Bronchial epithelial cell (primary cell): ENCODE data around the gene DPF3. TPM values are rescaled to one million over a fixed set of nuclear protein-coding genes. Genes with fewer than 3 reads are reported as not detected.

Experiments
- DNase-seq: peaks from one replicate; pipeline ENCODE4 v3.0.0-alpha.2; 2010; ENCODE audit warnings: low read depth
- FAIRE-seq: peaks from 2 replicates; lab custom pipeline; 2011; peaks lifted over from hg19 to GRCh38; lab: Jason Lieb, UNC
- H3K27me3 ChIP-seq: 2 replicates; pipeline ENCODE4 v1.5.1; 2011; ENCODE audit warnings: low read length; ENCODE audit not compliant: control insufficient read depth, insufficient read depth
- H3K36me3 ChIP-seq: 2 replicates; pipeline ENCODE4 v1.5.1; 2011; ENCODE audit warnings: low read length; ENCODE audit not compliant: control insufficient read depth, insufficient read depth
- H3K4me3 ChIP-seq: 2 replicates; pipeline ENCODE4 v1.5.1; 2011; ENCODE audit warnings: mild to moderate bottlenecking, low read depth, low read length, control low read depth
- total RNA-seq: library from RNA; depleted of rRNA; stranded (reverse); fragments of >200 nt; gene quantifications from 2 replicates; pipeline ENCODE4 v1.2.1, GENCODE V29; 2014
- TF ChIP-seq, protein P1 (sequence below): IDR thresholded peaks from 2 replicates; pipeline ENCODE4 v1.5.1; 2011; ENCODE audit warnings: mild to moderate bottlenecking, moderate library complexity, low read length, control low read depth, inconsistent platforms; ENCODE audit not compliant: insufficient read depth, severe bottlenecking

DPF3 gene
- total RNA-seq, 1 donor from 2014 or later, result not detected

- DNase-seq, result peak; percentile 82
- Histone ChIP-seq H3K4me3 (no peak overlapping the region), H3K27me3 (no peaks in the 10 kb centered on the region), H3K36me3 (no peaks in the 10 kb centered on the region)
- TF ChIP-seq, protein P1, sequence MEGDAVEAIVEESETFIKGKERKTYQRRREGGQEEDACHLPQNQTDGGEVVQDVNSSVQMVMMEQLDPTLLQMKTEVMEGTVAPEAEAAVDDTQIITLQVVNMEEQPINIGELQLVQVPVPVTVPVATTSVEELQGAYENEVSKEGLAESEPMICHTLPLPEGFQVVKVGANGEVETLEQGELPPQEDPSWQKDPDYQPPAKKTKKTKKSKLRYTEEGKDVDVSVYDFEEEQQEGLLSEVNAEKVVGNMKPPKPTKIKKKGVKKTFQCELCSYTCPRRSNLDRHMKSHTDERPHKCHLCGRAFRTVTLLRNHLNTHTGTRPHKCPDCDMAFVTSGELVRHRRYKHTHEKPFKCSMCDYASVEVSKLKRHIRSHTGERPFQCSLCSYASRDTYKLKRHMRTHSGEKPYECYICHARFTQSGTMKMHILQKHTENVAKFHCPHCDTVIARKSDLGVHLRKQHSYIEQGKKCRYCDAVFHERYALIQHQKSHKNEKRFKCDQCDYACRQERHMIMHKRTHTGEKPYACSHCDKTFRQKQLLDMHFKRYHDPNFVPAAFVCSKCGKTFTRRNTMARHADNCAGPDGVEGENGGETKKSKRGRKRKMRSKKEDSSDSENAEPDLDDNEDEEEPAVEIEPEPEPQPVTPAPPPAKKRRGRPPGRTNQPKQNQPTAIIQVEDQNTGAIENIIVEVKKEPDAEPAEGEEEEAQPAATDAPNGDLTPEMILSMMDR, result no peak
- FAIRE-seq, result no peak
Measured at GRCh38 chr14:72909163-72909562, 15.3 kb upstream of the DPF3 start.

- FAIRE-seq, result no peak
- Histone ChIP-seq H3K36me3 (no peaks in the 10 kb centered on the region), H3K27me3 (no peaks in the 10 kb centered on the region), H3K4me3 (no peak overlapping the region)
- DNase-seq, result peak; percentile 71
- TF ChIP-seq, protein P1, result no peak
Measured at GRCh38 chr14:72907886-72908285, 14.0 kb upstream of the DPF3 start.

DNA sequence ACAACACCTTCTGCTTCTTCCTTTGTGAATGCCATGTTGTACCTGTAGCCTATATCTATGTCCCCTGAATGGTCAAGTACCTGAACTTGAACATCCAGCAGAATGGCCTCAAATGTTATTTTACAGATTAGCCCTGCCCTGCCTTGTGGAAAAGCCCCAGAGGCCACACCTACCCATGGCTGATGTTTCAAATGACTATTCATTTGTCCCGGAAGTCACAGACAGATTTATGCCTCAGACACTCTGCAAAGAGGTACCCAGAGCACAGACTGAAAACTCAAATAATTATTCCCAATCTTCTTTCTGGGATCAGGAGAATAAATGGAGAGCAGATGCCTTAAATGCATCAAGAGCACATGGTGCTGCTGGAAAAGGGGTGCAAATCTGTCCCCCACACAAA lies 13.0 kb upstream of the DPF3 start:
- H3K27me3 ChIP-seq, result no peaks in the 10 kb centered on the region
- FAIRE-seq, result no peak
- DNase-seq, result no peak
- no peaks in the 10 kb centered on the region for H3K36me3 ChIP-seq
- no peak overlapping the region for H3K4me3 ChIP-seq
- TF ChIP-seq, protein P1, result no peak

- no peaks in the 10 kb centered on the region for H3K27me3 ChIP-seq
- no peak for DNase-seq
- no peaks in the 10 kb centered on the region for H3K36me3 ChIP-seq
- H3K4me3 ChIP-seq, result no peak overlapping the region
- TF ChIP-seq, protein P1, result no peak
- FAIRE-seq, result no peak
Measured at GRCh38 chr14:72906316-72906715, 12.4 kb upstream of the DPF3 start.

GRCh38 chr14:72904840-72905561 lies 11.1 kb upstream of the DPF3 start:
- FAIRE-seq, result peak; percentile 70
- no peaks in the 10 kb centered on the region for H3K27me3 ChIP-seq
- no peaks in the 10 kb centered on the region for H3K36me3 ChIP-seq
- H3K4me3 ChIP-seq, result no peak overlapping the region
- DNase-seq, result peak; percentile 55
- TF ChIP-seq, protein P1, result peak; percentile 85

DNA sequence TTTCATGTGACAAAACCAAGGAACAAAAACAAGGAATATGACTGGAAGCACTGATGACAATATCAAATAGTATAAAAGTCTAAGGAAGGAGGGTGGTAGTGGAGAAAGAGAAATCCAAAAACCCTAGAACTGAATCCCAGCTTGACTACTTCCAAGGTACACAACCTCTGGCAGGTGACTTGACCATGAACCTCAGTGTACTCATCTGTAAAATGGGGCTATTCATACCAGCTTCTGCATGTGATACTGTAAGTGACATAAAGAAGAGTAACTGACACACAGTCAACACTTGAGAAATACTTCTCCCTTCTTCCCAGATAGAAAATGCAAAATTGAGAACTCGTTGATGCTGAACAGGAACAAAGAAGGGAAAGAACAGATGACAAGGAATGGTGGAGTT lies 10.3 kb upstream of the DPF3 start:
- DNase-seq, result no peak
- H3K4me3 ChIP-seq, result no peak overlapping the region
- TF ChIP-seq, protein P1, result no peak
- H3K27me3 ChIP-seq, result no peaks in the 10 kb centered on the region
- no peak for FAIRE-seq
- no peaks in the 10 kb centered on the region for H3K36me3 ChIP-seq
